Neural progenitor cell (in vitro differentiated cells): ENCODE data around the gene MRPS22.

ENCODE experiments used
- EZH2 ChIP-seq: fragments of 200-600 bp; sonication (generic); IDR thresholded peaks from 2 replicates; pipeline ENCODE4 v1.6.1; 2017; ENCODE audit warnings: antibody characterized with exemption, mild to moderate bottlenecking, moderate library complexity
- TF ChIP-seq, protein P1 (sequence below): fragments of 200-600 bp; sonication (generic); IDR thresholded peaks from 2 replicates; pipeline ENCODE4 v1.5.1; 2017; ENCODE audit warnings: antibody characterized with exemption, mild to moderate bottlenecking

- TF ChIP-seq, protein P1, sequence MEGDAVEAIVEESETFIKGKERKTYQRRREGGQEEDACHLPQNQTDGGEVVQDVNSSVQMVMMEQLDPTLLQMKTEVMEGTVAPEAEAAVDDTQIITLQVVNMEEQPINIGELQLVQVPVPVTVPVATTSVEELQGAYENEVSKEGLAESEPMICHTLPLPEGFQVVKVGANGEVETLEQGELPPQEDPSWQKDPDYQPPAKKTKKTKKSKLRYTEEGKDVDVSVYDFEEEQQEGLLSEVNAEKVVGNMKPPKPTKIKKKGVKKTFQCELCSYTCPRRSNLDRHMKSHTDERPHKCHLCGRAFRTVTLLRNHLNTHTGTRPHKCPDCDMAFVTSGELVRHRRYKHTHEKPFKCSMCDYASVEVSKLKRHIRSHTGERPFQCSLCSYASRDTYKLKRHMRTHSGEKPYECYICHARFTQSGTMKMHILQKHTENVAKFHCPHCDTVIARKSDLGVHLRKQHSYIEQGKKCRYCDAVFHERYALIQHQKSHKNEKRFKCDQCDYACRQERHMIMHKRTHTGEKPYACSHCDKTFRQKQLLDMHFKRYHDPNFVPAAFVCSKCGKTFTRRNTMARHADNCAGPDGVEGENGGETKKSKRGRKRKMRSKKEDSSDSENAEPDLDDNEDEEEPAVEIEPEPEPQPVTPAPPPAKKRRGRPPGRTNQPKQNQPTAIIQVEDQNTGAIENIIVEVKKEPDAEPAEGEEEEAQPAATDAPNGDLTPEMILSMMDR: peak; percentile 57
- no peak for TF ChIP-seq EZH2
Observed at GRCh38 chr3:139319428-139320402, 24.1 kb upstream of the MRPS22 start.
